Amniotic stem cell (primary cell): ENCODE results near the gene C2orf74.
A peak's percentile ranks its signal among the peaks of the same experiment; 100 is the strongest.
"Not testable (repeated sequence)": the region's sequence is repeated elsewhere in the genome, so short reads cannot be mapped to it uniquely, and the experiment has no call there.

Source experiments
- DNase-seq: peaks from one replicate; lab custom pipeline; 2025; lab: John Stamatoyannopoulos, UW

The C2orf74 gene

DNA sequence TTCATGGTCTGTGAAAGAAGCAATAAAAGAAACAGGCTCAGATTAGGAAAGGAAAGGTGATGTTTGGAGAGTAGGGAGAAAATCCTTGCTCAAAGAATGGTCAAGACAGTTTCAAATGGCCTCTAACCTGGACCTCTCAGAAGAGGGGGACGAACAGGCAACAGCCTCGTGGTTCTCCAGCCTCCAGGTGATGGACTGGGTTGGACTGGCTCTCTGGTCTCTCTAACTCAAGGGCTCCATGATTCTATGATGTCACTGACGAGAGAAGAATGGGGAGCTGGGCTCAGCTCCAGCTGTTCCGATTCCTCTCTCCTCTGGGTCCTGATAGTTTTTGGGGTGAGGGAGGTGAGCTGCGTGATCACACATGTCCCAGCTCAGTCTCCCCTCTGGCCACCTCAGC is at the start of gene C2orf74:
Gene C2orf74 (plus strand): TSS at position 301 of the 400 bp plus-strand sequence. CDS start 327 bp downstream, outside the sequence.
- no peak for DNase-seq

GRCh38 chr2:61114147-61114546 is 47.8 kb upstream of the C2orf74 start:
- DNase-seq = no peak

GRCh38 chr2:61116302-61116701 is 45.7 kb upstream of the C2orf74 start:
- no peak for DNase-seq

DNA sequence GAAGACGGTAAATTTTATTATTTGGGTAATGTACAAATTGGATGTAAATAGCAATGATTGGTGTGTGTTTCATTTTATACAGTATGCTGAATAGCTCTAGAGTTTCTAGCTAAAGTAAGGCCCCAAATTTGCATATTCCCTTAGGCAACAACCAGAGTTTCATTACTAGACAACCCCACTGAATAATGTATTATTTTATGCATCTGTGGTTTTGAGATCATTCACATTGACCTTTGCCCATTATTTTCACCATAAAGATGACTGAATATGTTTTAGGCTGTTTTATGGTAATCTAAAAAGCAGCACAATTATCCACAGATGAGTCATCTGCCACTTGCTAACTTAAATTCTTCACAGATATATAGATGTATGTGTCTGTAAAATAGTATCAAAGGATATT is 44.5 kb upstream of the C2orf74 start:
- DNase-seq = no peak

- no peak for DNase-seq
Observed at GRCh38 chr2:61125123-61125710, 36.8 kb upstream of the C2orf74 start.

GRCh38 chr2:61125798-61126197 is 36.2 kb upstream of the C2orf74 start:
- no peak for DNase-seq

GRCh38 chr2:61128122-61128521 is 33.9 kb upstream of the C2orf74 start:
- DNase-seq = not testable (repeated sequence)

GRCh38 chr2:61134141-61134540 is 27.8 kb upstream of the C2orf74 start:
- DNase-seq = no peak

- no peak for DNase-seq
Observed at GRCh38 chr2:61135510-61135909, 26.5 kb upstream of the C2orf74 start.

GRCh38 chr2:61138859-61139258 is 23.1 kb upstream of the C2orf74 start:
- no peak for DNase-seq

DNA sequence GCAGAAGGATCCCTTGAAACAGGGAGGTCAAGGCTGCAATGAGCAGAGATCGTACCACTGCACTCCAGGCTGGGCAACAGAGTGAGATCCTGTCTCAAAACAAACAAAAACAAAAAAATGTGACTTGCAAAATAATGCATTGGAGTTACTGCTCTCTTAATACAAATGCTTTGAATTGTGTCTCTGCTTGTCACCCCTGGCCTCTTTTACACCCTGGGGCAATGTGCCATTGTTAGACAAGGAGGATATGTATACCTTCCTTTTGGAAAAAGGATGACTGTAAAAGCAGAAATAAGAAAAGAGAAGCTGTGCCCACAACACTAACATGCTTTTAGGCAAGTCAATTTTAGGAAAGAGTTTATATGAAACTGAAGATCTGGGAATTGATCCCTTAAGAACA is 20.8 kb upstream of the C2orf74 start:
- no peak for DNase-seq

GRCh38 chr2:61144697-61145268 is 17.2 kb upstream of the C2orf74 start:
- peak; percentile 97 for DNase-seq

GRCh38 chr2:61145990-61146389 is 16.0 kb upstream of the C2orf74 start:
- DNase-seq = no peak

DNA sequence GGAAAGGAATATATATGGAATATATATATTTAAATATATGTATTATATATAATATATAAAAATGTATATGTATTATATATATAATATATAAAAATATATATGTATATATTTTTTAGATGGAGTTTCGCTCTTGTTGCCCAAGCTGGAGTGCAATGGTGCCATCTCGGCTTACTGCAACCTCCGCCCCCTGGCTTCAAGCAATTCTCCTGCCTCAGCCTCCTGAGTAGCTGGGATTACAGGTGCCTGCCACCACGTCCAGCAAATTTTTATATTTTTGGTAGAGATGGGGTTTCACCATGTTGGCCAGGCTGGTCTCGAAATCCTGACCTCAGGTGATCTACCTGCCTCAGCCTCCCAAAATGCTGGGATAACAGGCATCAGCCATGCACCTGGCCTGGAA is 13.9 kb upstream of the C2orf74 start:
- not testable (repeated sequence) for DNase-seq

DNA sequence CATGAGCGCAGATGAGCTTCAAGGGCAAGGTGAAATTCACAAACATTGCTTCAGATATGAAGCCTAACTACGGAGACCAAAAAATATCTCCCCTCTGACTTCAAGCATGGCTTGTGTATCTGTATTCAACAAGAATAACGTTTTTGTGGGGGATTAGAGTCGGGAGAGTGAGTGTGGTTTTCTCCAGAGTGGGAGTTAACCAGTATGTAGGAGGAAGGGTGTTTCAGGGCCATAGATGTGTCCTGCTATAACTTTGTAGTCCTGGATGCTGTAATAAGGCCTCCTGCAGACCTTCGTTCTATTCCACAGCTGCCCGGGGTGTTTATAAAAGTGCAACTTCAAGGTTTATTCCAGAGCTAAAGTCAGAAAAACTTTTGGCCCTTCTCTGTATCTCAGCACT is 12.9 kb upstream of the C2orf74 start:
- no peak for DNase-seq

GRCh38 chr2:61151436-61151835 is 10.6 kb upstream of the C2orf74 start:
- no peak for DNase-seq

DNA sequence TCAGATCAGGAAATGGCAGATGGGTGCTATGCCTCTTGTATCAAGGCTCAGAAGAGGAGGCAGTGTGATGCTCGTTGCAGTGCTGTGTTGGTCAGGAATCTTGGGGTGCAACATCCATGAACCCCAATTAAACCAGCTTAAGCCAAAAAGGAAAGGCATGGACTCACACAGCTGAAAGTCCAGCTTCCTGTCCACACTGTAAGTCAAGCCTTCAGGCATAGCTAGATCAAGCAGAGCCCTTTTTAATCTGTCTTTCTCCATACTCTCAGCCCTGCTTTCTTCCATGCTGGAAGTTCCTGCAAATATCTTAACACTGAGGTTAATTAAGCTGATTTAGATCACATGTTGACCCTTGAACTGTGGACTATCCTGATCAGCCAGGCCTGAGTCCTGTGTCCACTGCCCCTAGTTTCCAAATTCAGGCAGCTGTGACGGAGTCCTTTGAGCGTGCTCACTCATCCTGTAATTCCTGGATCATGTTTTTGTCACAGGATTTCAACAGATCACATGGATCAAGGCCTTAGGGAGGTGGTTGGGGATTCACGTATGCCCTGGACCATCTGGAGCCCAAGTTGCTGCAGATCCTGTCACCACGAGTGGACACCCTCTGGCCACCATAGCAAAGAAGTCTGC is 4.5 kb upstream of the C2orf74 start:
- no peak for DNase-seq

DNA sequence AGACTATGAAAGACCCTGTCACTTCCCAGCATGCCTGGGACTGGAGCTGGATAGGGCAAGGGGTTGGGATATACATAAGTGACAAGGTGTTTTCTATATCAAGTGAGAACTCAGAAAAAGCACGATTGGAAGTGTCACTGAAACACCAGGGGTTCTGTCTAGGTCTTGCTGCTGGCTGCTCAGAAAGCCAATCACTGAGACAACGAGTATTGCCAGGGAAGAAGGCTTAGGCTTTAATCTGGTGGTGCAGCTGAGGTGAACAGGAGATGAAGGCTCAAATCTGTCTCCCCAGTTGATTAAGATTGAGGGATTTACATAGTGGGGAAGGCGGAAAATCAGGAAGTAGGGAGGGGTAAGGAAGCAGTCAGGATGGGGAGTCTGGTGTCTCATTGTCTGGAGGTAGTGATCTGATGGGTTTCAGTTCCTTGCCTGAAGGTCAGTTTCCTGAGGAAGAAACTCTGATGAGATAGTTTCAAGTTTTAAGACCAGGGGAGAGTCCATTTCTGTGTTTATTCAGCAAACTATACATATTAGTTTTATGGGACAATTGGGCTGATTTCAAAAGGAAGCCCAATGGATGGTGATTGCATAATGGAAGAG is 3.5 kb upstream of the C2orf74 start:
- DNase-seq = no peak

DNA sequence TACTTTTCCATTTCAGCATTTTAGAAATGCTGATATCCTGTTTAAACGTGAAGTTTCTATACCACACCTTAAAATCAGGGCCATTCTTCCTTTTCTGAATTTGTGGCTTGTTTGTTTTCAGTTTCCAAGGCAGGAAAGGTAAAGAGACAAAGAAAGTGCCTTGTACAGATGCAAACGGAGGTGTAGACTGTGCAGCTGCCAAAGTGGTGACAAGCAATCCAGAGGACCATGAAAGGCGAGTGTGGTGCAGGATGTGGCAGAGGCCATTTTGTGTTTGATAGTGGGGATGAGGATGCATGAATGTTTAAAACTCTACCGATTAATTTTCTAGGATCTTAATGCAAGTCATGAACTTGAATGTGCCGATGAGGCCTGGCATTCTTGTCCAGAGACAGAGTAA is 733 bp downstream of the C2orf74 start:
- DNase-seq = no peak

DNA sequence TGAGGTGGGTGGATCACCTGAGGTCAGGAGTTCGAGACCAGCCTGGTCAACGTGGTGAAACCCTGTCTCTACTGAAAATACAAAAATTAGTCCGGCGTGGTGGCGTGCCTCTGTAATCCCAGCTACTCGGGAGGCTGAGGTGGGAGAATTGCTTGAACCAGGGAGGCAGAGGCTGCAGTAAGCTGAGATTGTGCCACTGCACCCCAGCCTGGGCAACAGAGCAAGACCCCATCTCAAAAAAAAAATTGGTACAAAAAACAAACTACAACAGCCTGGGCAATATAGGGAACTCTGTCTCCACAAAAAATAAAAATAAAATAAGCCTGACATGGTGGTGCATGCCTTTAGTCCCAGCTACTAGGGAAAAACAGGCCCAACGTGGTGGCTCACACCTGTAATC is 3.1 kb downstream of the C2orf74 start:
- DNase-seq = not testable (repeated sequence)

DNA sequence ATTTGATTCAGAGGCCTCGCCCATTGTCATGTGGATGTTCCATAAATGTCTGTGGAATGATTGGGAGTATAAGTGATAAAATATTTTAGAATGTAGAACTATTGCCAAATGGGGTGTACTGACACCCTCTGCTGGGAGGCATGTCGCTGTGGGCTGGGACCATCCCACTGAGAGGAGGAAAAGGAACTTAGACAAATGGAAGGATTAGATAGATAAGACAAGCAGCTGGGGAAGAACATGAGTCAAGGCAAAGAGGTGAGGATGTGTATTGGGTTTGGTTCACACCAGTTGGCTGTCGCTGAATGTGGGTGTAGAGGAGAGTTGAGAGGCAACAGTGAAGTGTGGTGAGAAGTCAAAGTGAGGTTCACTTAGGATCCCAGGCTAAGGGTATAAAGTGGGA is 4.0 kb downstream of the C2orf74 start:
- no peak for DNase-seq

DNA sequence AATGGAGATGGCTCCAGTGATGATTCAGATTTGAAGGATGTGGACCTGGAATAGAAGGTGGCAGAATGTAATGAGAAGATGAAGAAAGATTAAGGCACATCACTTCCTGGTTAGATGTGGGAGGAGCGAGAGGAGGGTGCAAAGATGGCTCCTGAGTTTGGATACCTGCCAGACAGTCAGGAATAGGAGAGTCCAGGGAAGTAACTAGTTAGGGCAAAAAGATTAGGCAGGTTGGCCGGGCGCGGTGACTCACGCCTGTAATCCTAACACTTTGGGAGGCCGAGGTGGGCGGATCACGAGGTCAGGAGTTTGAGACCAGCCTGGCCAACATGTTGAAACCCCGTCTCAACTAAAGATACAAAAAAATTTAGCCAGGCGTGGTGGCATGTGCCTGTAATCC is 5.6 kb downstream of the C2orf74 start:
- no peak for DNase-seq

- DNase-seq = no peak
Observed at GRCh38 chr2:61172671-61173070, 10.7 kb downstream of the C2orf74 start.
